ENCODE data around the gene STON2.

The STON2 gene

GRCh38 chr14:81408595-81408994 is 8.5 kb upstream of the STON2 start:
- no peak for TF ChIP-seq CTCF (IDR thresholded peaks at IDR 0.05; ENCODE audit: low read depth, low read length)
- no peak overlapping the region for H3K4me3 ChIP-seq (ENCODE audit: low read depth, low read length)
- in situ Hi-C loops (cut with HindIII; ENCODE audit: low sequenced_read_pairs): no loop called here
- DNase-seq (ENCODE audit: low read depth, low spot score): no peak

DNA sequence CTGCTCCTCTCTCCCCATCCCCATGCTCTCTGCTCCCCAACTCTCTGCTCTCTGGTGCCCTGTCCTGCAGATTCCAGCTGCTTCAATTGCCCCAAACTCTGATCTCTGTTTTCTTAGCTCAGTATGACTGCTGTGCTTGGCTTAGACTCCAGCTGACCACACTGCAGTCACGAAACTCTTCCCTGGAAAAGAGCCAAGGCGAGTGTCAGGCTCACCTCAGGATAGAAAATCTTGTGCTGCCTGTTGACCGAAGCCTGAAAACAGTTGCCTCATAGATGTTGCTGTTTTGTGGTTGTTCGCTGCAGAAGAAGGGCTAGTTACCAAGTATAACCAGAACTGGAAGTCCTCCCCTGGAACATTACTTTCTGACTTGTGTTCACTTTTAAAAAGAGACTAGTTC is 6.7 kb upstream of the STON2 start:
- H3K4me3 ChIP-seq (ENCODE audit: low read depth, low read length): no peak overlapping the region
- TF ChIP-seq CTCF (IDR thresholded peaks at IDR 0.05; ENCODE audit: low read depth, low read length): no peak
- peak; percentile 84 for DNase-seq (ENCODE audit: low read depth, low spot score)
- in situ Hi-C loops (cut with HindIII; ENCODE audit: low sequenced_read_pairs): no loop called here

- in situ Hi-C loops (cut with HindIII; ENCODE audit: low sequenced_read_pairs): no loop called here
- peak; percentile 62 for DNase-seq (ENCODE audit: low read depth, low spot score)
Observed at GRCh38 chr14:81402123-81402495, 2.0 kb upstream of the STON2 start.

DNA sequence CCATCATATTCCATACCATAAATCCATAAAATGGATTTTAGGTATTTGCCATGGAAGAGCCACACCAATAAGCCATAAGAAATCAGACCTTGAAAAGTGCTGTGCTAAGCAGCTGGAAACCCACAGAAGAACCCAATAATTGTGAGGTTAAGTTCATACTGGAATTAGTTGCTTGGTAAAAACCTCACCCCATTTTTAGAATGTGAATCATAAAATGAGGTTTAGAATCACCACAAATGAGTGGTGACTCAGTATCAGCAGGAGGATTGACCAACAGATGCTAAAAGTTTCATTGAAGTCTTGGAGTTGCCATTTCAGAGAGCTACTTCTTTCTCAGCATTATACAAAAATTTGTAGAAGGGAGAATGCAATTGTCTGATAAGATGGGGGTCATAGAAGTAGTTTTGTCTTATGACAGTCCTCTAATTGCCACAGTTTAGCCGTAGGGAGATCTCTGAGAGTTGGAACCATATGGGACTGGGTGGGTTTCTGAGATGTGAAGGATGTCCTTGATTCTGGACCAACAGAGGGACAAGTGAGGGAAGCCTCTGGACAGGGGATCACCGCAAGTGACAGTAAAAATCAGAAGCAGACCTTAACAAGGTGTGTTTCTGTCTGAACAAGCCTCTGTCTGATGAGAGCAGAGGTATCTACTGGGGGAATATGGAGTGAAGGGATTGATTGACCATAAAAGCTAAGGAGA is 1.4 kb upstream of the STON2 start:
- in situ Hi-C loops (cut with HindIII; ENCODE audit: low sequenced_read_pairs): no loop called here

More at GRCh38 chr14:81402123-81402495, 2.0 kb upstream of the STON2 start:
- H3K4me3 ChIP-seq (ENCODE audit: low read depth, low read length): no peak overlapping the region
- no peak for TF ChIP-seq CTCF (IDR thresholded peaks at IDR 0.05; ENCODE audit: low read depth, low read length)

DNA sequence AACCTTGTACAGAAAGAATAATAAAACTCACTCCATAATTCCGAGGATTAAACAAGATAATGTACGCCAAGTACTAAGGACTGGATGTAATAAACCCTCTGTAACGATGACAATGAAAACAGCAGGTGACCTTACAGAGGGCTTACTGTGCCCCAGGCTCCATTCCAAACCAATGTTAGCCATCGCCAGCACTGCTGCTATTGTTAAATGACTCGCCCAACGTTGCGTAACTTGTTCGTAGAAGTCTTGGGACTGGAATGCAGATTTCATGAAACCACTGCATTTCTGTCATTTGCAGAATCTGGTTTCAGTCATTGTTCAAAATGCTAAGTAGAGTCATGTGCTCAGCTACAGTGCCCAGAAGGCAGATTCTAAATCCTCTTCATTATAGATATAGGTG is 728 bp upstream of the STON2 start:
- H3K4me3 ChIP-seq (ENCODE audit: low read depth, low read length): no peak overlapping the region
- in situ Hi-C loops (cut with HindIII; ENCODE audit: low sequenced_read_pairs): no loop called here
- no peak for TF ChIP-seq CTCF (IDR thresholded peaks at IDR 0.05; ENCODE audit: low read depth, low read length)
- peak; percentile 99 for DNase-seq (ENCODE audit: low read depth, low spot score)

More for the DNA sequence above, 1.4 kb upstream of the STON2 start:
- peak; percentile 97 for DNase-seq (ENCODE audit: low read depth, low spot score)
- no peak for TF ChIP-seq CTCF (IDR thresholded peaks at IDR 0.05; ENCODE audit: low read depth, low read length)
- H3K4me3 ChIP-seq (ENCODE audit: low read depth, low read length): no peak overlapping the region

DNA sequence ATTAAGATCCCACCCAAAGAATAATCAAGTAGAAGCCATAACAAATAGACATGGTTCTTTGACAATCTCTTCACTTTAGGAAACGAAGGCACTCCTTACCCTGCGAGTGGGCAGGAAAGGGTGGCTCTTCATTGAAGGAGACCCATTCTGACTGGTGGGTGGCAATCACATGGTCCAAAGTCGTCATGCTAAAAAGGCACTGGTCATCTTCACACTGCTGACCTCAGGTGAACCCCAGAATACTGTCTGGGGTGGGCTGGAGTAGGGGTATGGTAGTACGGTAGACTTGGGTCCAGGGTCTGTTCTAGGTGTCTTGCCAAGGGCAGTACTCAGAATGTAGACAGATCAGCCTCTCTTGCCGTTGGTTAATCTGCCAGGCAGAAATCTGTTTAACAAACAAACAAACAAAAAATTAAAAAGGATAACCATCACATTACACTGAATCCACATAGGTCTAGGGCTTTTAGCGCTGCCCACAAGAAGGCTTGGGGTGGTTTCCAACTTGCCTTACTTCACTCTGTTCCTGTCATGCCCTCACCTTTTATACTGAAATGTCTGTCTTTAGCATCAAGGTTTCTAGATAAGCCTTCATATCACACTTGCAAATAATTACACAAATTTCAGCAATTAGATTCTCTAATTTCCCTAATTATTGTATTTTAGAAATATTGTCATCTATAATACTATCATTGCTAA is 1.8 kb downstream of the STON2 start:
- in situ Hi-C loops (cut with HindIII; ENCODE audit: low sequenced_read_pairs): no loop called here
- H3K4me3 ChIP-seq (ENCODE audit: low read depth, low read length): no peak overlapping the region
- DNase-seq (ENCODE audit: low read depth, low spot score): no peak
- no peak for TF ChIP-seq CTCF (IDR thresholded peaks at IDR 0.05; ENCODE audit: low read depth, low read length)

All from astrocyte of the spinal cord (primary cell).